GM12891 (cell line): ENCODE results near the gene RAB19.

ENCODE experiments used
- PAX5 ChIP-seq: IDR thresholded peaks from 2 replicates; pipeline ENCODE4 v1.6.1; 2011; ENCODE audit warnings: low read length, moderate library complexity, mild to moderate bottlenecking; ENCODE audit not compliant: insufficient read depth, severe bottlenecking
- POLR2A ChIP-seq: IDR thresholded peaks from 2 replicates; pipeline ENCODE4 v1.6.1; 2011; ENCODE audit warnings: low read depth, low read length, control low read depth
- POLR2AphosphoS5 ChIP-seq: IDR thresholded peaks from 2 replicates; pipeline ENCODE4 v1.6.1; 2011; ENCODE audit warnings: low read depth, low read length, control low read depth
- TAF1 ChIP-seq: IDR thresholded peaks from 2 replicates; pipeline ENCODE4 v1.6.1; 2011; ENCODE audit warnings: low read depth, low read length, control low read depth

- TF ChIP-seq POLR2A (no peak), POLR2AphosphoS5 (no peak), PAX5 (no peak), TAF1 (no peak)
Measured at GRCh38 chr7:140439359-140439758, 35.5 kb downstream of the RAB19 start.
